Tibial artery (tissue), 4 donors: Measurements from ENCODE around the gene ADGRL1.

Experiments used
- DNase-seq, 2 donors: peaks; one replicate each; pipeline ENCODE4 v3.0.0-alpha.2; 2019
- H3K27ac ChIP-seq, 2 donors: fragments of 200-600 bp; sonication (generic) in 1 of 2; 1 replicate in 1 of 2; 2 replicates in 1 of 2; pipeline ENCODE4 v1.5.1; 2018 to 2019; ENCODE audit warnings: mild to moderate bottlenecking in 1 of 2
- H3K27me3 ChIP-seq, 2 donors: fragments of 200-600 bp; sonication (generic) in 1 of 2; one replicate each; pipeline versions ENCODE4 v1.5.1 to v1.6.0; 2016 to 2019
- H3K36me3 ChIP-seq, 3 donors: fragments of 200-600 bp; sonication (generic) in 2 of 3; one replicate each; pipeline ENCODE4 v1.5.1; 2016 to 2019; ENCODE audit warnings: mild to moderate bottlenecking in 2 of 3
- H3K4me1 ChIP-seq, 4 donors: fragments of 200-600 bp; sonication (generic) in 2 of 4; 1 replicate in 3 of 4; 2 replicates in 1 of 4; pipeline ENCODE4 v1.5.1; 2016 to 2019
- H3K4me3 ChIP-seq, 2 donors: fragments of 200-600 bp; sonication (generic) in 1 of 2; 1 replicate in 1 of 2; 2 replicates in 1 of 2; pipeline ENCODE4 v1.5.1; 2018 to 2019; ENCODE audit warnings: mild to moderate bottlenecking in 2 of 2
- H3K9me3 ChIP-seq, 3 donors: fragments of 200-600 bp; sonication (generic) in 1 of 3; one replicate each; pipeline ENCODE4 v1.5.1; 2016 to 2019
- intact Hi-C: fragments of 100-400 bp; cut with DNase I; formaldehyde crosslinking; loops from one replicate; pipeline ENCODE4 v1.15.0; 2023; ENCODE audit warnings: low total_unique reads
- TF ChIP-seq, protein P1 (sequence below), 2 experiments: fragments of 200-600 bp in 1 of 2; fragments of 450-650 bp in 1 of 2; IDR thresholded peaks; one replicate each; pipeline ENCODE4 v1.5.1; 2017 to 2019; ENCODE audit warnings: antibody characterized with exemption in 2 of 2, mild to moderate bottlenecking in 1 of 2, moderate library complexity in 1 of 2

ADGRL1 gene

DNA sequence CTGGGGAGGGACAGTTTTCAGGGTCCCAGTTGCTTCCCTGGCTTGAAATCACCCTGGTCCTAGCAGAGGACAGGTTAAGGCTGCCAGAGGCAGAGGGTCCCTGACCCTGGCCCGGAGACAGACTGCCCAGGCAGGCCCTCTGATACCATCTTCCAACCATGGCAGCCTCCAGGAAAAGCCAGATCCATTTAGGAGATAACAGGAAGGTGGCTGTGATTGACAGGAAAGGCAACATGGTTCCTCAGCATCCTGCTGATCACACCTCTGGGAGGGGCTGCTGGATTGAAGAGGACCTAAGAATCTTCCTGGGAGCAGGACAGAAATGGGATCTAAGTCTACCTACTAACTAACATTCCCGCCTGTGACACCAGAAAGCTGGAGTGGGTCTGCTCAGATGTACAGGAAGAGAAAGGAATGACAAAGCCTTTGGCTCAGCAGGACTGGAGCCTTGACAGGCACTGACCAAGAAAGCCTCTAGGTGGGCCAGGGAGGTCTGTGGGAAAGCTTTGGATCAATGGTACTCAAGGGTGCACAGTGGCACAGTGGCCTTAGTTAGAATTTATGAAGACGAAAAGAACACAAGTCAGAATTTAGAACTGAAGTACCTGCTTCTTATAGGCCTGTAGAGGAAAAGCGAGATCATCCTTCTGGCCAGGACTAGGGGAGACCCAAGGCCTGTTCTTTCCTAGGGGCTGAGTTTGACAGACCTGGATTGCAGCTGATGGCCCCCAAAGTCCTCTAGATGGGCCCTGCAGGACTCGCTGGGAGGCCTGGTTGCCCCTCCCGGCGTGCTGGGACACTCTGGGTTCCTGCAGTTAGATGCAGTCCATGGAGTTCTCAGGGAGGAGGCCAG, 86.1 kb downstream of the ADGRL1 start:
- H3K4me3 ChIP-seq: no peak overlapping the region
- no peaks in the 10 kb centered on the region for H3K27me3 ChIP-seq
- TF ChIP-seq, protein P1, sequence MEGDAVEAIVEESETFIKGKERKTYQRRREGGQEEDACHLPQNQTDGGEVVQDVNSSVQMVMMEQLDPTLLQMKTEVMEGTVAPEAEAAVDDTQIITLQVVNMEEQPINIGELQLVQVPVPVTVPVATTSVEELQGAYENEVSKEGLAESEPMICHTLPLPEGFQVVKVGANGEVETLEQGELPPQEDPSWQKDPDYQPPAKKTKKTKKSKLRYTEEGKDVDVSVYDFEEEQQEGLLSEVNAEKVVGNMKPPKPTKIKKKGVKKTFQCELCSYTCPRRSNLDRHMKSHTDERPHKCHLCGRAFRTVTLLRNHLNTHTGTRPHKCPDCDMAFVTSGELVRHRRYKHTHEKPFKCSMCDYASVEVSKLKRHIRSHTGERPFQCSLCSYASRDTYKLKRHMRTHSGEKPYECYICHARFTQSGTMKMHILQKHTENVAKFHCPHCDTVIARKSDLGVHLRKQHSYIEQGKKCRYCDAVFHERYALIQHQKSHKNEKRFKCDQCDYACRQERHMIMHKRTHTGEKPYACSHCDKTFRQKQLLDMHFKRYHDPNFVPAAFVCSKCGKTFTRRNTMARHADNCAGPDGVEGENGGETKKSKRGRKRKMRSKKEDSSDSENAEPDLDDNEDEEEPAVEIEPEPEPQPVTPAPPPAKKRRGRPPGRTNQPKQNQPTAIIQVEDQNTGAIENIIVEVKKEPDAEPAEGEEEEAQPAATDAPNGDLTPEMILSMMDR (IDR thresholded peaks at IDR 0.05): no peak
- H3K36me3 ChIP-seq: no peaks in the 10 kb centered on the region
- intact Hi-C loops: loop anchor here (5.0 kb wide), 1 partner anchor 38 kb away; no protein-coding TSS in a partner anchor
- no peaks in the 10 kb centered on the region for H3K9me3 ChIP-seq
- peak overlapping the region; percentile 92 to 94 for H3K27ac ChIP-seq
- H3K4me1 ChIP-seq: peaks cover 0 to 38% (median 30%) of the 10 kb centered on the region in 4 donors
- no peak for DNase-seq

DNA sequence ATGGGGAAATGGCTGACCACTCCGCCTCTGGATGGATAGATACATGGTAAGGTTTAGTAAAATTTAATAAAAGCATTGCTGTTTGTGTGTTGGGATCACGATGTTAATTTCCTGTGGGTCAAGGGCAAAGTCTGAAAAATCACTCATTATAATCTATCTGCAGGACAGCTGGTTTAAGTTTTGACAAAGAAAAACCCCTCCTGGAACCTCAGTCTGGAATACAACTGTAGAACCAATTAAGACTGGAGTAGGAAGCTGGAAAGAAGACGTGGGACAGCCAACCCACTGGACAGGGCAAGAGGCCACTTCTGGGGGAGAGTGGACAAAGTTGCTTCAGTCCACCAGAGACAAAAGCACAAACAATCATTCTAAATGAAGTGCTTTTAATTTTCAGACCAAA, 86.8 kb downstream of the ADGRL1 start:
- no peaks in the 10 kb centered on the region for H3K36me3 ChIP-seq
- DNase-seq: no peak
- H3K4me1 ChIP-seq: peaks cover 0 to 46% (median 36%) of the 10 kb centered on the region in 4 donors
- H3K27me3 ChIP-seq: no peaks in the 10 kb centered on the region
- intact Hi-C loops: loop anchor here (5.0 kb wide), 1 partner anchor 37 kb away; no protein-coding TSS in a partner anchor
- peak overlapping the region; percentile 49 to 95 for H3K4me3 ChIP-seq
- no peaks in the 10 kb centered on the region for H3K9me3 ChIP-seq
- peak overlapping the region; percentile 92 to 94 for H3K27ac ChIP-seq
- TF ChIP-seq, protein P1 (IDR thresholded peaks at IDR 0.05): no peak

DNA sequence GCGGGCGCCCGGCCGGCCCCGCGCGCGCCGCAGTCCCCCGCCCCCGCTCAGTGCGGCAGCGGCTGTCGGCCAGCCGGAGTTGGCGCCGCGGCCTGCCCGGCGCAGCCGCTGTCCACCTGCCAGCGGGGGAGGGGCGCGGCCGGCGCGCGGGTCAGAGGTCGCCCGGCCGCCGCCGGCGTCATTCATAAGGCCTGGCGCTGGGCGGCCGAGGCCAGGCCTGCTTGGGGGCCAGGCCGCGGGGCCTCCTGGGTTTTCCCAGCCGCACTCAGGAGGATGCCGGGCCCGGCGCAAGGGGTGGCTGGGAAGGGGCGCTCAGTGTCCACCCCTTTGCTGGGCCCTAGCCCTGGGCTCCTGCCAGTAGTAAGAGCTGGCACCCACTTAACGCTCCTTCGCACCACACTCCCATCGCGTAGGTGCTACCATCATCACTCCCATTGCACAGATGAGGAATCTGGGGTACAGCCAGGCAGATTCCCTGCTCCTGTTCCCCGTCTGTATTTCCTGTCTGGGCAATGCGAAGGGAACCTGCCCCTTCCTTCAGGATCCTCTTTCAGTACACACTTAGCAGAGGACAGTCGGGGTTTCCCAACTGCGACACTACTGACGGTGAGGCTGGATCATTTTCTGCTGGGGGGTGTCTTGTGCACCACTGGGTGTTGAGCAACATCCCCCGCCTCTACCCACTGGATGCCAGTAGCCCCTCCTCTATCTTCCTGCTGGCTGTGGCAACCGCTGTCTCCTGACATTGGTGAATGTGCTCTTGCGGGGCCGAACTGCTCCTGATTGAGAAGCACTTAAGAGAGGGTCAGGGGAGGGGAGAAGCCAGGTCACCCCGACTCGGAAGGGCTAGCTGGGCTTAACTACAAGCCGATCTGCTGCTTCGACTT, 87.6 kb downstream of the ADGRL1 start:
- Histone ChIP-seq H3K9me3 (no peaks in the 10 kb centered on the region), H3K27me3 (no peaks in the 10 kb centered on the region), H3K36me3 (no peaks in the 10 kb centered on the region), H3K4me3 (peak overlapping the region; percentile 49 to 95), H3K4me1 (peaks cover 0 to 53% (median 44%) of the 10 kb centered on the region in 4 donors), H3K27ac (peak overlapping the region; percentile 92 to 94)
- DNase-seq: peak; percentile 96
- intact Hi-C loops: loop anchor here (5.0 kb wide), 1 partner anchor 36 kb away; no protein-coding TSS in a partner anchor
- TF ChIP-seq, protein P1 (IDR thresholded peaks at IDR 0.05): peak in 1 of 2 experiments; percentile 11

DNA sequence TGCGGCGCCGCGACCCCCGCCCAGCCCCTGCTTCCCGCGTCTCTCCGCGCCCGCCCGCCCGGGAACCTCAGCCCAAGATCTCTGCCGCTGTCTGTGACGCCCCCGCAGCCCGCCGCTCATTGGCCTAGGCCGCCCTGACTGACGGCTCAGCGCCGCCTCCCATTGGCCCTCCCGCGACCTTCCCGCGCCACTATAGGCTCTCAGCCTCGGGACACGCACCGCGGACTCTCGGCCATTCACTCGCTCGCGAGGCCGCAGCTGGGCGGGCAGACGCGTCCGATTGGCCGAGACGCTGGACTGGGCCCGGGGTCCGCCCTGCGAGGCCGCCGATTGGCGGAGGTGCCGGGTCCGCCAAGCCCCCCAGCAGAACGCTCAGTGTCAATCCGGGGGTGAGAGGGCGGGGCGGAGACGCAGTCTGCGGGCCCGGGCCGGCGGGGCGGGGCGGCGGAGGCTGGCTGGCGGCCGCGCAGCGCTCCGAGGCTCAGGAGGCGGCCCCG, 88.3 kb downstream of the ADGRL1 start, which contains the start of gene PRKACA:
Gene PRKACA, minus strand, starts transcription at position 95 of the 497 bp plus-strand sequence. CDS start 215 bp downstream, outside the sequence.
- Histone ChIP-seq H3K36me3 (no peaks in the 10 kb centered on the region), H3K4me1 (peaks cover 0 to 60% (median 51%) of the 10 kb centered on the region in 4 donors), H3K27me3 (no peaks in the 10 kb centered on the region), H3K27ac (peak within 1 kb of the TSS; percentile 94), H3K9me3 (no peaks in the 10 kb centered on the region), H3K4me3 (peak within 1 kb of the TSS; percentile 95 to 97)
- intact Hi-C loops: loop anchor here (5.0 kb wide), 1 partner anchor 35 kb away; no protein-coding TSS in a partner anchor
- TF ChIP-seq, protein P1 (IDR thresholded peaks at IDR 0.05): no peak
- peak; percentile 98 to 100 for DNase-seq
